IMR-90 (cell line): ENCODE data around the gene PAX5. TPM values are rescaled to one million over a fixed set of nuclear protein-coding genes. Genes with fewer than 3 reads are reported as not detected.

Source experiments
- ATAC-seq: fragments of 200-7000 bp; cut with Tn5 transposase; 2 replicates; pipeline ENCODE4 v1.9.1; 2020; ENCODE audit warnings: low read depth, mild to moderate bottlenecking, moderate library complexity
- BruUV-seq: library from RNA; stranded (reverse); fragments of 400-500 nt; replicated peaks from 2 replicates; lab custom pipeline; 2021; lab: Mats Ljungman, UMichigan
- CTCF ChIA-PET: fragments of 300-600 bp; formaldehyde crosslinking; extraction: SDS; loops from one replicate; lab custom pipeline; 2021; ENCODE audit warnings: antibody characterized with exemption; lab: Yijun Ruan, JAX
- POLR2A ChIA-PET: fragments of 300-600 bp; sonication (Branson Sonifier 250); formaldehyde crosslinking; loops from one replicate; lab custom pipeline; 2022; ENCODE audit warnings: antibody characterized with exemption; ENCODE audit not compliant: unreplicated experiment; lab: Charles Lee
- DNase-seq: peaks from one replicate; pipeline ENCODE4 v3.0.0; 2013
- H2AFZ ChIP-seq: replicated peaks from 2 replicates; pipeline ENCODE3; 2013; ENCODE audit warnings: low read length, mild to moderate bottlenecking; ENCODE audit not compliant: poor library complexity
- H2AK5ac ChIP-seq: 2 replicates; pipeline ENCODE4 v1.6.1; 2013; ENCODE audit warnings: low read depth, low read length, inconsistent platforms
- H2AK9ac ChIP-seq: replicated peaks from 2 replicates; pipeline ENCODE3; 2013; ENCODE audit warnings: mild to moderate bottlenecking, low read depth, low read length, moderate library complexity; ENCODE audit not compliant: poor library complexity
- H2BK120ac ChIP-seq: 2 replicates; pipeline ENCODE4 v1.6.1; 2013; ENCODE audit warnings: low read depth, low read length, inconsistent platforms
- H2BK15ac ChIP-seq: 3 replicates; pipeline ENCODE4 v1.6.1; 2013; ENCODE audit warnings: low read depth, low read length, inconsistent platforms
- H2BK20ac ChIP-seq: 2 replicates; pipeline ENCODE4 v1.6.1; 2013; ENCODE audit warnings: low read depth, mild to moderate bottlenecking, inconsistent platforms, low read length, moderate library complexity
- H2BK5ac ChIP-seq: 2 replicates; pipeline ENCODE4 v1.6.1; 2013; ENCODE audit warnings: mild to moderate bottlenecking, low read depth, low read length, inconsistent platforms; ENCODE audit not compliant: poor library complexity, severe bottlenecking
- H3K14ac ChIP-seq: replicated peaks from 2 replicates; pipeline ENCODE4 v1.6.1; 2013; ENCODE audit warnings: low read depth, low read length, inconsistent platforms
- H3K18ac ChIP-seq: 2 replicates; pipeline ENCODE4 v1.6.1; 2013; ENCODE audit warnings: low read depth, low read length, control low read depth
- H3K23ac ChIP-seq: 2 replicates; pipeline ENCODE4 v1.6.1; 2013; ENCODE audit warnings: low read depth, low read length, inconsistent platforms
- H3K27ac ChIP-seq: 2 replicates; pipeline ENCODE4 v1.5.1; 2013; ENCODE audit warnings: mild to moderate bottlenecking, control low read depth, low read length; ENCODE audit not compliant: insufficient read depth
- H3K27me3 ChIP-seq: 2 replicates; pipeline ENCODE4 v1.6.1; 2013; ENCODE audit warnings: low read length; ENCODE audit not compliant: control insufficient read depth, insufficient read depth
- H3K36me3 ChIP-seq: 2 replicates; pipeline ENCODE4 v1.6.1; 2013; ENCODE audit warnings: low read length, mixed read lengths; ENCODE audit not compliant: control insufficient read depth, insufficient read depth
- H3K4ac ChIP-seq: 2 replicates; pipeline ENCODE4 v1.6.1; 2013; ENCODE audit warnings: low read depth, low read length, inconsistent platforms
- H3K4me1 ChIP-seq: 2 replicates; pipeline ENCODE4 v1.6.1; 2013; ENCODE audit warnings: low read length, mixed read lengths; ENCODE audit not compliant: control insufficient read depth, insufficient read depth
- H3K4me2 ChIP-seq: 2 replicates; pipeline ENCODE4 v1.6.1; 2013; ENCODE audit warnings: low read depth, mild to moderate bottlenecking, control low read depth, low read length, moderate library complexity
- H3K4me3 ChIP-seq: 2 replicates; pipeline ENCODE4 v1.5.1; 2013; ENCODE audit warnings: low read depth, mild to moderate bottlenecking, control low read depth, low read length, moderate library complexity; ENCODE audit not compliant: insufficient read depth
- H3K56ac ChIP-seq: 2 replicates; pipeline ENCODE4 v1.6.1; 2013; ENCODE audit warnings: low read length, inconsistent platforms; ENCODE audit not compliant: insufficient read depth; ENCODE audit errors: extremely low read depth
- H3K79me1 ChIP-seq, 2 experiments: 2 replicates each; pipeline ENCODE4 v1.6.1; 2013; ENCODE audit warnings: low read length in 2 of 2, inconsistent platforms in 1 of 2, low read depth in 1 of 2
- H3K9ac ChIP-seq: 2 replicates; pipeline ENCODE4 v1.6.1; 2013; ENCODE audit warnings: low read depth, low read length, control low read depth
- H3K9me1 ChIP-seq: 2 replicates; pipeline ENCODE4 v1.6.1; 2013; ENCODE audit warnings: low read length, inconsistent platforms; ENCODE audit not compliant: insufficient read depth
- H3K9me3 ChIP-seq: 2 replicates; pipeline ENCODE4 v1.6.1; 2013; ENCODE audit warnings: low read length; ENCODE audit not compliant: control insufficient read depth, insufficient read depth
- H4K20me1 ChIP-seq: 2 replicates; pipeline ENCODE4 v1.6.1; 2013; ENCODE audit warnings: low read length, inconsistent platforms; ENCODE audit not compliant: insufficient read depth
- H4K5ac ChIP-seq: 2 replicates; pipeline ENCODE4 v1.6.1; 2013; ENCODE audit warnings: mild to moderate bottlenecking, low read depth, low read length, control low read depth
- H4K8ac ChIP-seq, 2 experiments: 2 replicates each; pipeline ENCODE4 v1.6.1; 2013; ENCODE audit warnings: low read depth in 2 of 2, low read length in 2 of 2, control low read depth in 1 of 2, inconsistent platforms in 1 of 2
- H4K91ac ChIP-seq: 2 replicates; pipeline ENCODE4 v1.6.1; 2013; ENCODE audit warnings: low read depth, low read length, inconsistent platforms; ENCODE audit not compliant: insufficient read depth
- BHLHE40 ChIP-seq: fragments of 150-350 bp; IDR thresholded peaks from 2 replicates; pipeline ENCODE4 v1.6.1; 2016; ENCODE audit warnings: mild to moderate bottlenecking, low read depth, low read length
- CEBPB ChIP-seq: IDR thresholded peaks from 2 replicates; pipeline ENCODE4 v1.6.1; 2012; ENCODE audit warnings: low read depth, low read length, improper control_type of control experiment
- CHD1 ChIP-seq: IDR thresholded peaks from 2 replicates; pipeline ENCODE4 v1.6.1; 2012; ENCODE audit warnings: low read depth, low read length, improper control_type of control experiment
- FOS ChIP-seq: fragments of 150-350 bp; IDR thresholded peaks from 2 replicates; pipeline ENCODE4 v1.6.1; 2016; ENCODE audit warnings: low read depth, low read length
- MAFK ChIP-seq: IDR thresholded peaks from 2 replicates; pipeline ENCODE4 v1.6.1; 2012; ENCODE audit warnings: low read depth, low read length, improper control_type of control experiment
- MAZ ChIP-seq: IDR thresholded peaks from 2 replicates; pipeline ENCODE4 v1.6.1; 2012; ENCODE audit warnings: low read depth, mild to moderate bottlenecking, low read length, improper control_type of control experiment, moderate library complexity, borderline replicate concordance
- MXI1 ChIP-seq: IDR thresholded peaks from 2 replicates; pipeline ENCODE4 v1.6.1; 2012; ENCODE audit warnings: low read depth, mild to moderate bottlenecking, low read length, moderate library complexity, borderline replicate concordance
- NFE2L2 ChIP-seq: fragments of 150-350 bp; IDR thresholded peaks from 2 replicates; pipeline ENCODE4 v1.6.1; 2016; ENCODE audit warnings: low read depth, mild to moderate bottlenecking, low read length
- POLR2A ChIP-seq: IDR thresholded peaks from 2 replicates; pipeline ENCODE4 v1.6.1; 2012; ENCODE audit warnings: mild to moderate bottlenecking, low read depth, low read length
- RAD21 ChIP-seq: IDR thresholded peaks from 2 replicates; pipeline ENCODE4 v1.6.1; 2012; ENCODE audit warnings: low read length, improper control_type of control experiment
- RCOR1 ChIP-seq: IDR thresholded peaks from 2 replicates; pipeline ENCODE4 v1.6.1; 2012; ENCODE audit warnings: mild to moderate bottlenecking, low read length, improper control_type of control experiment; ENCODE audit not compliant: insufficient replicate concordance
- RFX5 ChIP-seq: IDR thresholded peaks from 2 replicates; pipeline ENCODE4 v1.8.0; 2012; ENCODE audit warnings: low read depth, mild to moderate bottlenecking, low read length, moderate library complexity
- SMC3 ChIP-seq: fragments of 150-350 bp; IDR thresholded peaks from 2 replicates; pipeline ENCODE4 v1.6.1; 2016; ENCODE audit warnings: low read depth, mild to moderate bottlenecking, antibody characterized with exemption, low read length, moderate library complexity
- WGBS, 2 experiments: methylation state at CpG; one replicate each; pipeline versions ENCODE4 v1.1.5 to v1.1.7; 2013; ENCODE audit warnings: missing lambda C conversion rate in 2 of 2; ENCODE audit not compliant: insufficient read length in 1 of 2; ENCODE audit errors: extremely low coverage in 2 of 2; 5-methylcytosine and 5-hydroxymethylcytosine counted together
- dilution Hi-C: fragments of 300-500 bp; cut with HindIII; formaldehyde crosslinking; loops from one replicate; pipeline ENCODE4 v1.14.3; 2018; ENCODE audit warnings: low sequenced_read_pairs; ENCODE audit not compliant: unreplicated experiment
- in situ Hi-C: fragments of 300-500 bp; cut with MboI; formaldehyde crosslinking; loops from 3 replicates; pipeline ENCODE4 v1.14.3; 2019; ENCODE audit warnings: low sequenced_read_pairs, inconsistent platforms, mixed read lengths
- intact Hi-C: fragments of 100-400 bp; cut with micrococcal nuclease; formaldehyde crosslinking; loops from 2 replicates; pipeline ENCODE4 v1.10.0; 2022
- polyA plus RNA-seq, 3 experiments: library from polyadenylated mRNA; depleted of rRNA; stranded (reverse); fragments of >200 nt; gene quantifications; 2 replicates each; pipeline ENCODE4 v1.2.3, GENCODE V29; 2012; ENCODE audit warnings: low replicate concordance in 1 of 3
- total RNA-seq: library from RNA; depleted of rRNA; stranded (reverse); fragments of >200 nt; gene quantifications from 2 replicates; pipeline ENCODE4 v1.2.3, GENCODE V29; 2012
- TF ChIP-seq, protein P1 (sequence below): conservative IDR thresholded peaks from 2 replicates; pipeline ENCODE4 v1.5.1; 2012; ENCODE audit warnings: mild to moderate bottlenecking, low read depth, low read length, improper control_type of control experiment
- TF ChIP-seq, protein P2 (sequence below): fragments of 150-350 bp; IDR thresholded peaks from 2 replicates; pipeline ENCODE4 v1.6.1; 2017; ENCODE audit warnings: mild to moderate bottlenecking, antibody characterized with exemption, low read length, low read depth

Gene PAX5
- total and polyA plus RNA-seq, 2 of the 4 experiments (the other 2 are of a cell fraction): not detected

DNA sequence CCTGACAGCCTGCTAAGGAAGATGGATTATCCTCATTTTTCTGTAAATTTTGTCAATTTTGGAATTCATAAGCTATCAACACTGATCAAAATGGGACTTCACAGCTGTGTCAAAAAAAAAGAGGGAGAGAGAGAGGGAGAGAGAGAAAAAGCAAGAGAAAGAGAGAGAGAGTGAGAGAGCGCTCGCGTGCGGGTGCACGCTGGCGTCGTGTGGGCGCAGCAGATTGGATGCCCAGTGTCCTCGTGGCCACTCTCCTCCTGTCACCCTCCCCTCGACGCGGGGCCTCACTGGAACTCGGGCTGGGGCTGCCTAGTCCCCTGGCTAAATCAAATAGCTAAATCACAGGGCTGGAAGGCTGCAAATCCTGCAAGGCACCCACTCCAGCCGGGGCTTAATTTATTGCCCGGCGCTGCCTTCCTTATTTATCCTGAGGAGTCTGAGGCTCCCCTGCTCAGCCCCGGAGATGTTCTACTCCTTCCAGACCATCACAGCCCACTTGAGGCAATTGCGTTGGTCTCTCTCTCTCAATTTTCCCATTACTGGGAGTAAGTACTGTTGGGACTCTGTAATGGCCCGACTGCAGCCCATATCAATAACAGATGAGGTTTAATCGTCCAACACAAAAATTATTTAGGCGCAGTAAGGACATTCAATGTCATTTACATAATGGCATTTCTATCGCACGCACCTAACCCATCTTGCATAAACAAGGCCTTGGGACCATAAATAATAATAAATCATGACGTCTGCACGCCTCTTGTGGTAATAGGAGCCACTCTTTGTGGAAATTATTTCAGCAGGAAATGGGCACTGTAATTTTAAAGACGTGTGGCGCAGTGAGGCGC lies 94.2 kb downstream of the PAX5 start (continued):
- no peak for TF ChIP-seq RFX5

DNA sequence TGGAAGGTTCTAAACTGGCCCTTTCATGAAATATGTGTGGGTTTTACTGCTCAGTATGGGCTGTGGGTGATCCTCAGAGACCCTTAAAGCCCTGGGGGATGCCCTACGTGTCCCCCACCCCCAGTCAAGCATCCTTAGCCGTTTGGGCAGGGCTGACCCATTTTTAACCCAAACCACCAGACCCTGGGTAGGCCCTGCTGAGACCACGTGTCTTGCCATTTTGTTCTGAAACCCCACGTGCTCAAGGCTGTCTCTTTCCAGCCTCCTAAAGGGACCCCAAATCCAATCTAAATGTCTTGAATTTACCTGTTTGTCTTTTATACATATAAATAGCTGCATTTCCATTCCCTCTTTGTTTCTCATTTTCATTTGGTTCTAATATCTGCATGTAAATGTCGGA lies 94.9 kb downstream of the PAX5 start:
- Histone ChIP-seq H2BK20ac (no peak overlapping the region), H2BK5ac (no peak overlapping the region), H2AFZ (no peak overlapping the region), H3K9me1 (no peaks in the 10 kb centered on the region), H3K9ac (no peak overlapping the region), H3K14ac (no peak overlapping the region), H3K4ac (no peak overlapping the region), H3K36me3 (no peaks in the 10 kb centered on the region), H3K23ac (no peak overlapping the region), H4K91ac (no peak overlapping the region), H2AK5ac (no peak overlapping the region), H4K8ac (no peak overlapping the region), H3K9me3 (no peaks in the 10 kb centered on the region), H3K56ac (no peak overlapping the region), H3K4me3 (no peak overlapping the region), H3K4me2 (no peak overlapping the region), H3K18ac (no peak overlapping the region), H2AK9ac (no peak overlapping the region), H3K27ac (no peak overlapping the region), H2BK120ac (no peak overlapping the region), H4K5ac (no peak overlapping the region), H3K27me3 (peaks cover 42% of the 10 kb centered on the region), H3K4me1 (no peaks in the 10 kb centered on the region), H4K20me1 (no peaks in the 10 kb centered on the region), H2BK15ac (no peak overlapping the region), H3K79me1 (no peaks in the 10 kb centered on the region)
- ATAC-seq (no peak), DNase-seq (no peak)
- intact Hi-C loops (no loop called here), in situ Hi-C loops (no loop called here), dilution Hi-C loops (no loop called here)
- BruUV-seq: no TSS peak
- CTCF ChIA-PET: no interaction called here
- WGBS, 2 experiments: no CpG with 5 or more reads among the region's 5 CpGs
- POLR2A ChIA-PET: no interaction called here
- TF ChIP-seq POLR2A (no peak), RCOR1 (no peak), CEBPB (no peak), FOS (no peak), RAD21 (no peak), NFE2L2 (no peak), MAZ (no peak), BHLHE40 (no peak), SMC3 (no peak), MXI1 (no peak), MAFK (no peak), RFX5 (no peak), CHD1 (no peak)
- TF ChIP-seq, protein P1, sequence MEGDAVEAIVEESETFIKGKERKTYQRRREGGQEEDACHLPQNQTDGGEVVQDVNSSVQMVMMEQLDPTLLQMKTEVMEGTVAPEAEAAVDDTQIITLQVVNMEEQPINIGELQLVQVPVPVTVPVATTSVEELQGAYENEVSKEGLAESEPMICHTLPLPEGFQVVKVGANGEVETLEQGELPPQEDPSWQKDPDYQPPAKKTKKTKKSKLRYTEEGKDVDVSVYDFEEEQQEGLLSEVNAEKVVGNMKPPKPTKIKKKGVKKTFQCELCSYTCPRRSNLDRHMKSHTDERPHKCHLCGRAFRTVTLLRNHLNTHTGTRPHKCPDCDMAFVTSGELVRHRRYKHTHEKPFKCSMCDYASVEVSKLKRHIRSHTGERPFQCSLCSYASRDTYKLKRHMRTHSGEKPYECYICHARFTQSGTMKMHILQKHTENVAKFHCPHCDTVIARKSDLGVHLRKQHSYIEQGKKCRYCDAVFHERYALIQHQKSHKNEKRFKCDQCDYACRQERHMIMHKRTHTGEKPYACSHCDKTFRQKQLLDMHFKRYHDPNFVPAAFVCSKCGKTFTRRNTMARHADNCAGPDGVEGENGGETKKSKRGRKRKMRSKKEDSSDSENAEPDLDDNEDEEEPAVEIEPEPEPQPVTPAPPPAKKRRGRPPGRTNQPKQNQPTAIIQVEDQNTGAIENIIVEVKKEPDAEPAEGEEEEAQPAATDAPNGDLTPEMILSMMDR: no peak
- TF ChIP-seq, protein P2, sequence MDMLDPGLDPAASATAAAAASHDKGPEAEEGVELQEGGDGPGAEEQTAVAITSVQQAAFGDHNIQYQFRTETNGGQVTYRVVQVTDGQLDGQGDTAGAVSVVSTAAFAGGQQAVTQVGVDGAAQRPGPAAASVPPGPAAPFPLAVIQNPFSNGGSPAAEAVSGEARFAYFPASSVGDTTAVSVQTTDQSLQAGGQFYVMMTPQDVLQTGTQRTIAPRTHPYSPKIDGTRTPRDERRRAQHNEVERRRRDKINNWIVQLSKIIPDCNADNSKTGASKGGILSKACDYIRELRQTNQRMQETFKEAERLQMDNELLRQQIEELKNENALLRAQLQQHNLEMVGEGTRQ: no peak
